ENCODE data around the gene CHL1. TPM values are rescaled to one million over a fixed set of nuclear protein-coding genes. Genes with fewer than 3 reads are reported as not detected.

The CHL1 gene
- total and polyA plus RNA-seq, 2 experiments from 2014 or later = 1.4 to 1.9 TPM

- TF ChIP-seq ZNF331 (CRISPR knock-in tag; IDR thresholded peaks at IDR 0.05; ENCODE audit: low read depth) = no peak
- TF ChIP-seq CREB1 (CRISPR knock-in tag; IDR thresholded peaks at IDR 0.05; ENCODE audit: low read depth) = no peak
- TF ChIP-seq NANOG (IDR thresholded peaks at IDR 0.05; ENCODE audit: borderline replicate concordance) = no peak
These were observed 14.1 kb downstream of the CHL1 start (continued) for GRCh38 chr3:210669-211068.

DNA sequence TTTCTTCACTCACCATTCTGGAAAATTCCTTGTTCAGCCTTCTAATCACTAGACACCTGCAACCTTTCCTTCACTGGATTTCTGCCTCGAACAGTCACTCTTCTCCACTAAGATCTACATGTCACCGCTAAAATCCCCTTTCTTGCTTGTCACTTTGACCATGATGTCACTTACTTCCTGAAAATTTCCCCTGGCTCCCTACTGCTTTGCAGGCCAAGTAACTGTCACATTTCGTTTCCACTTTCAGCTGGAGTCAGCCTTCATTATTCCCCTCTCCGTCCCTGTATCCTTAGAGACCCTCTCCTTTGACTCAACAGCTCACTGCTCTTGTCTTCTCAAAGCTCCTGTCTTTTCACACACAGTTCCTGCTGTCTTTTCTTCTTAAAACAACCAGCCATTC lies 15.9 kb downstream of the CHL1 start:
- ATAC-seq (no peak), DNase-seq (ENCODE audit: low spot score) (no peak)
- Mint-ChIP-seq H3K36me3 (ENCODE audit: low read depth) (peaks cover 27% of the 10 kb centered on the region), H3K9me3 (peaks cover 93% of the 10 kb centered on the region), H3K27ac (no peak overlapping the region), H3K27me3 (ENCODE audit: insufficient read depth, low read depth, poor library complexity) (no peaks in the 10 kb centered on the region), H3K4me1 (no peaks in the 10 kb centered on the region), H3K4me3 (no peak overlapping the region)
- no peaks in the 10 kb centered on the region; the same call in 1 of the 2 replicates for H3K4me1 ChIP-seq (ENCODE audit: insufficient read depth)
- no peak overlapping the region for H3K27ac ChIP-seq (ENCODE audit: low read depth)
- no peaks in the 10 kb centered on the region for H3K9me2 ChIP-seq (ENCODE audit: insufficient read depth)
- no peaks in the 10 kb centered on the region for H3K36me3 ChIP-seq (ENCODE audit: insufficient read depth)
- no peaks in the 10 kb centered on the region for H3K79me2 ChIP-seq (replicated peaks; ENCODE audit: insufficient read depth)
- TF ChIP-seq, protein P1, sequence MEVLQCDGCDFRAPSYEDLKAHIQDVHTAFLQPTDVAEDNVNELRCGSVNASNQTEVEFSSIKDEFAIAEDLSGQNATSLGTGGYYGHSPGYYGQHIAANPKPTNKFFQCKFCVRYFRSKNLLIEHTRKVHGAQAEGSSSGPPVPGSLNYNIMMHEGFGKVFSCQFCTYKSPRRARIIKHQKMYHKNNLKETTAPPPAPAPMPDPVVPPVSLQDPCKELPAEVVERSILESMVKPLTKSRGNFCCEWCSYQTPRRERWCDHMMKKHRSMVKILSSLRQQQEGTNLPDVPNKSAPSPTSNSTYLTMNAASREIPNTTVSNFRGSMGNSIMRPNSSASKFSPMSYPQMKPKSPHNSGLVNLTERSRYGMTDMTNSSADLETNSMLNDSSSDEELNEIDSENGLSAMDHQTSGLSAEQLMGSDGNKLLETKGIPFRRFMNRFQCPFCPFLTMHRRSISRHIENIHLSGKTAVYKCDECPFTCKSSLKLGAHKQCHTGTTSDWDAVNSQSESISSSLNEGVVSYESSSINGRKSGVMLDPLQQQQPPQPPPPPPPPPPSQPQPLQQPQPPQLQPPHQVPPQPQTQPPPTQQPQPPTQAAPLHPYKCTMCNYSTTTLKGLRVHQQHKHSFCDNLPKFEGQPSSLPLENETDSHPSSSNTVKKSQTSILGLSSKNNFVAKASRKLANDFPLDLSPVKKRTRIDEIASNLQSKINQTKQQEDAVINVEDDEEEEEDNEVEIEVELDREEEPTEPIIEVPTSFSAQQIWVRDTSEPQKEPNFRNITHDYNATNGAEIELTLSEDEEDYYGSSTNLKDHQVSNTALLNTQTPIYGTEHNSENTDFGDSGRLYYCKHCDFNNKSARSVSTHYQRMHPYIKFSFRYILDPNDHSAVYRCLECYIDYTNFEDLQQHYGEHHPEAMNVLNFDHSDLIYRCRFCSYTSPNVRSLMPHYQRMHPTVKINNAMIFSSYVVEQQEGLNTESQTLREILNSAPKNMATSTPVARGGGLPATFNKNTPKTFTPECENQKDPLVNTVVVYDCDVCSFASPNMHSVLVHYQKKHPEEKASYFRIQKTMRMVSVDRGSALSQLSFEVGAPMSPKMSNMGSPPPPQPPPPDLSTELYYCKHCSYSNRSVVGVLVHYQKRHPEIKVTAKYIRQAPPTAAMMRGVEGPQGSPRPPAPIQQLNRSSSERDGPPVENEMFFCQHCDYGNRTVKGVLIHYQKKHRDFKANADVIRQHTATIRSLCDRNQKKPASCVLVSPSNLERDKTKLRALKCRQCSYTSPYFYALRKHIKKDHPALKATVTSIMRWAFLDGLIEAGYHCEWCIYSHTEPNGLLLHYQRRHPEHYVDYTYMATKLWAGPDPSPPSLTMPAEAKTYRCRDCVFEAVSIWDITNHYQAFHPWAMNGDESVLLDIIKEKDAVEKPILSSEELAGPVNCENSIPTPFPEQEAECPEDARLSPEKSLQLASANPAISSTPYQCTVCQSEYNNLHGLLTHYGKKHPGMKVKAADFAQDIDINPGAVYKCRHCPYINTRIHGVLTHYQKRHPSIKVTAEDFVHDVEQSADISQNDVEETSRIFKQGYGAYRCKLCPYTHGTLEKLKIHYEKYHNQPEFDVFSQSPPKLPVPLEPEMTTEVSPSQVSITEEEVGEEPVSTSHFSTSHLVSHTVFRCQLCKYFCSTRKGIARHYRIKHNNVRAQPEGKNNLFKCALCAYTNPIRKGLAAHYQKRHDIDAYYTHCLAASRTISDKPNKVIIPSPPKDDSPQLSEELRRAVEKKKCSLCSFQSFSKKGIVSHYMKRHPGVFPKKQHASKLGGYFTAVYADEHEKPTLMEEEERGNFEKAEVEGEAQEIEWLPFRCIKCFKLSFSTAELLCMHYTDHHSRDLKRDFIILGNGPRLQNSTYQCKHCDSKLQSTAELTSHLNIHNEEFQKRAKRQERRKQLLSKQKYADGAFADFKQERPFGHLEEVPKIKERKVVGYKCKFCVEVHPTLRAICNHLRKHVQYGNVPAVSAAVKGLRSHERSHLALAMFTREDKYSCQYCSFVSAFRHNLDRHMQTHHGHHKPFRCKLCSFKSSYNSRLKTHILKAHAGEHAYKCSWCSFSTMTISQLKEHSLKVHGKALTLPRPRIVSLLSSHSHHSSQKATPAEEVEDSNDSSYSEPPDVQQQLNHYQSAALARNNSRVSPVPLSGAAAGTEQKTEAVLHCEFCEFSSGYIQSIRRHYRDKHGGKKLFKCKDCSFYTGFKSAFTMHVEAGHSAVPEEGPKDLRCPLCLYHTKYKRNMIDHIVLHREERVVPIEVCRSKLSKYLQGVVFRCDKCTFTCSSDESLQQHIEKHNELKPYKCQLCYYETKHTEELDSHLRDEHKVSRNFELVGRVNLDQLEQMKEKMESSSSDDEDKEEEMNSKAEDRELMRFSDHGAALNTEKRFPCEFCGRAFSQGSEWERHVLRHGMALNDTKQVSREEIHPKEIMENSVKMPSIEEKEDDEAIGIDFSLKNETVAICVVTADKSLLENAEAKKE (CRISPR knock-in tag; IDR thresholded peaks at IDR 0.05) = no peak
- TF ChIP-seq EZH2 (IDR thresholded peaks at IDR 0.05; ENCODE audit: low read depth, unreplicated experiment) (no peak), ZNF331 (CRISPR knock-in tag; IDR thresholded peaks at IDR 0.05; ENCODE audit: low read depth) (no peak), CREB1 (CRISPR knock-in tag; IDR thresholded peaks at IDR 0.05; ENCODE audit: low read depth) (no peak)
- TF ChIP-seq, protein P2, sequence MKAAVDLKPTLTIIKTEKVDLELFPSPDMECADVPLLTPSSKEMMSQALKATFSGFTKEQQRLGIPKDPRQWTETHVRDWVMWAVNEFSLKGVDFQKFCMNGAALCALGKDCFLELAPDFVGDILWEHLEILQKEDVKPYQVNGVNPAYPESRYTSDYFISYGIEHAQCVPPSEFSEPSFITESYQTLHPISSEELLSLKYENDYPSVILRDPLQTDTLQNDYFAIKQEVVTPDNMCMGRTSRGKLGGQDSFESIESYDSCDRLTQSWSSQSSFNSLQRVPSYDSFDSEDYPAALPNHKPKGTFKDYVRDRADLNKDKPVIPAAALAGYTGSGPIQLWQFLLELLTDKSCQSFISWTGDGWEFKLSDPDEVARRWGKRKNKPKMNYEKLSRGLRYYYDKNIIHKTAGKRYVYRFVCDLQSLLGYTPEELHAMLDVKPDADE (IDR thresholded peaks at IDR 0.05) = no peak
- H3K27me3 ChIP-seq (ENCODE audit: insufficient read depth) = no peaks in the 10 kb centered on the region
- H4K20me1 ChIP-seq (replicated peaks; ENCODE audit: insufficient read depth) = no peaks in the 10 kb centered on the region
- no peak overlapping the region for H3K4me2 ChIP-seq
- H3K4me3 ChIP-seq = no peak overlapping the region
- H2AFZ ChIP-seq = no peak overlapping the region
- H3F3A ChIP-seq (replicated peaks; ENCODE audit: low read depth) = no peaks in the 10 kb centered on the region
